ENCODE data around the gene ITGA4. TPM values are rescaled to one million over a fixed set of nuclear protein-coding genes. Genes with fewer than 3 reads are reported as not detected.

ITGA4 gene
- polyA plus RNA-seq, 1 donor from 2014 or later: 129 TPM

GRCh38 chr2:181563101-181563692 is 106.0 kb downstream of the ITGA4 start:
- Mint-ChIP-seq H3K27ac (no peak overlapping the region), H3K9me3 (no peaks in the 10 kb centered on the region), H3K27me3 (no peaks in the 10 kb centered on the region), H3K36me3 (peaks cover 2% of the 10 kb centered on the region), H3K4me3 (no peak overlapping the region), H3K4me1 (no peaks in the 10 kb centered on the region)

DNA sequence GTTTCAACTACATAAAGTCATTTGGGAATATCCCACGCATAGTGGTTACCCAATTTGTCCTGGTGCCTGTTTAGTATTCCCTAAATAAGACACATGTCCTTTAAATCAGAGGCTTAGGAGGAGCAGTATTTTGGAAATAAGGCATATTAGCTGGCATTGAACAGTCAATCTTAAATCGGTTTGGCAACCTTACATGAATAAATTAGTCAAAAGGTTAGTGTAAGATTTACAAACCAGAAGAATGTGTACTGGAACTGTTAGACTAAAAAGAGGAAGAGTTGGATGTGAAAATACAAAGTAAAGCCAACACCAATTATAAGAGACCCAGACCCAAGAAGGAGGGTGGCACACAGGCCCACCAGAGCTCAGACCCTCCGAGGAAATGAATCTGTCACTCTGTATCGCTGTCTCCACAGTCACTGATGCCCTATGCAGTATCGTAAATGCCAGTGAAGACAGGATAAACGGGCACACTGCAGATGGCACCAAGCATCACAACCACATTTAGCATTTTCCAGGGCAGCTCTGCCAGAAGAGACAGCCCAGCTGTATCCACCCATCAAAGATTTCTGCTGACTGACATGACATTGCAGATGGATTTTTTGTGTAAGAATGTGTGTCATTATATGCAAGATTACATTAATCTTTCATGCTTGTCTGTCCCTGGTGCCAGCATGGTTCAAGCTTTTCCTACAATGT is 109.3 kb downstream of the ITGA4 start:
- no peaks in the 10 kb centered on the region for H3K4me1 Mint-ChIP-seq
- no peaks in the 10 kb centered on the region for H3K27me3 Mint-ChIP-seq
- no peak overlapping the region for H3K27ac Mint-ChIP-seq

GRCh38 chr2:181570059-181570458 is 112.9 kb downstream of the ITGA4 start:
- no peaks in the 10 kb centered on the region for H3K9me3 Mint-ChIP-seq
- no peak overlapping the region for H3K27ac Mint-ChIP-seq
- H3K4me1 Mint-ChIP-seq: no peaks in the 10 kb centered on the region
- no peaks in the 10 kb centered on the region for H3K36me3 Mint-ChIP-seq
- no peak overlapping the region for H3K4me3 Mint-ChIP-seq
- H3K27me3 Mint-ChIP-seq: peaks cover 2% of the 10 kb centered on the region

More for the DNA sequence above, 109.3 kb downstream of the ITGA4 start:
- Mint-ChIP-seq H3K36me3 (no peaks in the 10 kb centered on the region), H3K4me3 (no peak overlapping the region), H3K9me3 (no peaks in the 10 kb centered on the region)

DNA sequence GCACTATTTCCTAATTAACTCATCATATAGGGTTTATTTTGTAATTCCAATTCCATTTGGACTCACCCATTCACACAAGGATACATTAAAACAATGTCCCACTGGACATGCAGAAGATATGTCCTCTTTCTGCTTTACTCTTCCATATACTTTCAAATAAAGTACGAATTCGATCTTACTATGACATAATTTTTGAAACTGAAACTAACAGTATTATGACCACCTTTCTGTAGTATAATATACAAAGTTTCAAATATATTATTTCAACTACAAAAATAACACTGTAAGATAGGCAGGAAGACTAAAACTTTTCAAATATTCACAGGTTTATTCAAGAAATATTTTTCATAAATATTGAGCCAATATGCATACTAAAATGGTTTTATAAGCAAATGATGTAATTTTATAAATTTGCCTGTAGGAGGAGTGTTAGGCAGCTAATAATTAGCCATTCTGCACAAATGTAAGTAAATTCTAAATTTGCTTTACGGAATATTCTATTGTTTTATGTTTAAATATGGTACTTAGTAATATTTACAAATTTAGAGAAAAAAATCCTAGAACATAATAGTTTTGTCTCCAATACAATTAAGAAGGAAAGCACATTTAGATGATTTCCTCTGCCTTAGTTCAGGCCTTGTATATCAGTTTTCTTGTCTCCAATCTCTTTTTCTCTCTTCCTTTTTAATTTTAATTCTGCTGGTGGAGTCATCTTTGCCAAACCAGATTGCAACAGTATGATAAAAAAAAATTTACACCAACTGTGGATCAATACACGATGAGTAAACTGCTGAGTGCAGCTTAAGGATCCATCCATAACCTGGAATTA is 113.9 kb downstream of the ITGA4 start:
- H3K27me3 Mint-ChIP-seq: peaks cover 2% of the 10 kb centered on the region
- H3K9me3 Mint-ChIP-seq: no peaks in the 10 kb centered on the region
- H3K27ac Mint-ChIP-seq: no peak overlapping the region
- H3K4me1 Mint-ChIP-seq: no peaks in the 10 kb centered on the region
- no peak overlapping the region for H3K4me3 Mint-ChIP-seq
- no peaks in the 10 kb centered on the region for H3K36me3 Mint-ChIP-seq

DNA sequence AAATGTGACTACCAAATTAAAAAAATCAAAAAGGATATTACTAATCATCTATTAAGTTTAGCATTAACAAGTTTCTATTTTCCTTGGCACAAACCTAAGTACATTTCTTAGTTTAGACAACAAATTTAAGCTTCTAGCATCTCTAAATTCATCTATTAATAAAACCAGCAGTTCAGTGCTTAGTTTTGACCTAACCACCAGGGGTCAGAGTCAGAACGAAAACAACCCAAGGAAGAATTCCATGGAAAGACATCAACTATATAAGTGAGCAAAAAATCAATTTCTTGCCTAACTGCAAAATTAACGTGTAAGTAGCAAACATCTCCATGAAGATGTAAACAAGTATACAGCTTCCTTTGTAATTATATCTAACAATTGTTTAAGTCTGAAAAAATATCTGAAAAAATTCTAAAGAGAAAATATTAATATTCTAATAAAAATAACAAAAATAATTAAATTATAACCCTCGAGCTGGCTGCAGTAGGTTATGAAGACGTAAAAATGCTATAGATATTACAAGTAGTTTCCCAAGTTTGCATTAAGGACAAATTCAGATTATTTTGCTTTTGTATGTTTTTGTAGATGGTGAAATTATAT is 116.1 kb downstream of the ITGA4 start:
- H3K27me3 Mint-ChIP-seq: peaks cover 2% of the 10 kb centered on the region
- H3K36me3 Mint-ChIP-seq: no peaks in the 10 kb centered on the region
- H3K9me3 Mint-ChIP-seq: no peaks in the 10 kb centered on the region
- H3K27ac Mint-ChIP-seq: no peak overlapping the region
- no peak overlapping the region for H3K4me3 Mint-ChIP-seq
- H3K4me1 Mint-ChIP-seq: no peaks in the 10 kb centered on the region

DNA sequence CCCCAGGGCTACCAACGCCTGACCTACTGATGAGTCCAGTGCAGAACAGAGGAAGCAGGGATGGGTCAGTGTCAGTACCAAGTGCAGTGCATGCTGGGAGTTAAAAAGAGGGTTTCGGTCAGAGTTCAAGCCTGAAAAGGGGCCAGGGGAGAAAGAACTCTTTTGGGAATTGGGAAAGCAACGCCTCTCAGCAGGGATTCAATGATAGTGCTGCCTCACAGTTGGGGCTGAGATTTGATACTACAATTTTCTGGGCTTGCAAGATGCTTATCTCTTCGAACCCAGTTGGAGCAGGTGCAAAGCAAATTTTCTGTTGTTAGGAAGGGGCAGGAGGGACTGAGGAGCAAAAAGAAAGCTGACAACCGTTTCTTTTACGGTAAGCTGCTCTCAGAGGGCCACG is 117.1 kb downstream of the ITGA4 start:
- no peak overlapping the region for H3K27ac Mint-ChIP-seq
- H3K27me3 Mint-ChIP-seq: peaks cover 2% of the 10 kb centered on the region
- no peaks in the 10 kb centered on the region for H3K36me3 Mint-ChIP-seq
- no peak overlapping the region for H3K4me3 Mint-ChIP-seq
- H3K9me3 Mint-ChIP-seq: no peaks in the 10 kb centered on the region
- H3K4me1 Mint-ChIP-seq: no peaks in the 10 kb centered on the region

DNA sequence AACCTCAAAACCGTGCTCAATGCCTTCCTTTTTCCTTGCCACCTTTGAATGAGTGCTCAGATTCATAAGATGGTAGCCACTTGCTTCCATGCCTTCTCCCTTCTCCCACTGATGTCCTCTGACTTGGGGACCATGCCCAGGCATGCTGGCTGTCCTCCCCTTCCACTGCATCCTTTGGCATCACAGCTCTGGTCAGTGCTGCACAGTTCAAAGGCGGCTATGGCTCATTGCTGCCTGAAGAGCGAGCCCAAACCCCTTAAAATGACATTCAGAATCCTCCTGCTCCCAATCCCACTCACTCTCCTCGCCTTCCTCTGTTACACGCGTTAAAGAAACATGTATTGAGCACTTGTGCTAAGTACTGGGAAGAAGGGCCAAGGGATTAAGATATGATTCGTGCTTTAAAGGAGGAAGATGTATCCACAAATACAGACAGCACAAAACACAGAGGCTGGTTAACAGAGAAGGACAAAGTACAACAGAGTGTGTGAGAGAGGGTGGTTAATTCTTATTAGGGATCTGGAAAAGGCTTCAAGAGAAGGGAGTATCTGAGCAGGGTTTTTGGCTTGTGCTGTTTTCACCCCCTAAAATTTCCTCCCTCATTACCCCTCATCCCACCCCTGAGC is 118.0 kb downstream of the ITGA4 start:
- Mint-ChIP-seq H3K4me3 (no peak overlapping the region), H3K27me3 (peaks cover 2% of the 10 kb centered on the region), H3K9me3 (no peaks in the 10 kb centered on the region), H3K27ac (no peak overlapping the region), H3K4me1 (no peaks in the 10 kb centered on the region), H3K36me3 (no peaks in the 10 kb centered on the region)

GRCh38 chr2:181575650-181576025 is 118.5 kb downstream of the ITGA4 start:
- Mint-ChIP-seq H3K27ac (no peak overlapping the region), H3K4me3 (no peak overlapping the region), H3K9me3 (no peaks in the 10 kb centered on the region), H3K4me1 (no peaks in the 10 kb centered on the region), H3K27me3 (peaks cover 2% of the 10 kb centered on the region), H3K36me3 (no peaks in the 10 kb centered on the region)

GRCh38 chr2:181576431-181576830 is 119.2 kb downstream of the ITGA4 start:
- no peak overlapping the region for H3K27ac Mint-ChIP-seq
- no peaks in the 10 kb centered on the region for H3K36me3 Mint-ChIP-seq
- no peaks in the 10 kb centered on the region for H3K9me3 Mint-ChIP-seq

DNA sequence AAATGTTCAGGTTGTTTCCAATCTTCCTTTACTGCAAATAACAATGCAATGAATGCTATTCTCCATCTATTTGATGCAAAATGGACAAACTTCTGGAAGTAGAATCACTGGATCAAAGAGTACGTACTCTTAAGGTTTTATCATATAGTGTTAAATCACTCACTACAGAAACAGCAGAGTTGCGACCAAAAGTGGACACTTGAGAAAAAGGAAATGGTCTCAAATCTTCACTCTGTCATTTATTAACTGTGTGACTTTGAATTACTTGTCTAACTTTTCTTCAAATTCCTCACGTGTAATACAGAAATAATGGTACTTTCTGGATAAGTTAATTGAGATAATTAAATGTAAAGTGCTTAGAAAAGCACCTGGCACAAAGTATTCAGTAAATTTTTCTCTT is 121.6 kb downstream of the ITGA4 start:
- peaks cover 1% of the 10 kb centered on the region for H3K27me3 Mint-ChIP-seq
- H3K9me3 Mint-ChIP-seq: no peaks in the 10 kb centered on the region

More at GRCh38 chr2:181576431-181576830, 119.2 kb downstream of the ITGA4 start:
- Mint-ChIP-seq H3K27me3 (peaks cover 2% of the 10 kb centered on the region), H3K4me3 (no peak overlapping the region), H3K4me1 (no peaks in the 10 kb centered on the region)

GRCh38 chr2:181581534-181581933 is 124.3 kb downstream of the ITGA4 start:
- Mint-ChIP-seq H3K27ac (no peak overlapping the region), H3K36me3 (no peaks in the 10 kb centered on the region), H3K4me3 (no peak overlapping the region)

More for the DNA sequence above, 121.6 kb downstream of the ITGA4 start:
- Mint-ChIP-seq H3K27ac (no peak overlapping the region), H3K4me3 (no peak overlapping the region), H3K36me3 (no peaks in the 10 kb centered on the region), H3K4me1 (no peaks in the 10 kb centered on the region)

DNA sequence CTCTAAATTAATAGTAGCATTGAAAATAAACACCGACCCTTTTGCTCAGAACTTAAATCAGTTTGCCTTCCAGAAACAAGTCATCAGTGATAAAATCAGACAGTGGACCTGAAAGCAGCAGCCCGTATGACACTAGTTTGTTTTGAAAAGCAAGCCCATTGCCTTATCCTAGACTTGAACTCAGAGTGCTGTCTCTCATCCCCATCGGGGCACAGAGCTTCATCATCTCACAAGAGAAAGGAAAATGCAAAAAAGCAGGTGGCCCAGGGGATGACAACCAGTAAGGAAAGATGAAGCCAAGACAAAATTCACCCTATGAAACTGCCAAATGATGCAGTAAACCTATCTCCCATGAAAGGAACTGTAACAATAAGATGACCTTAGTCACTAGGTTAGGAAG is 128.5 kb downstream of the ITGA4 start:
- Mint-ChIP-seq H3K4me1 (peaks cover 12 to 17% (median 14%) of the 10 kb centered on the region in 3 donors), H3K36me3 (no peaks in the 10 kb centered on the region), H3K9me3 (peaks cover 0 to 2% (median 0%) of the 10 kb centered on the region in 3 donors), H3K27me3 (peaks cover 5% of the 10 kb centered on the region), H3K27ac (no peak overlapping the region), H3K4me3 (peak overlapping the region in 1 of 4 donors; percentile 40)

More at GRCh38 chr2:181581534-181581933, 124.3 kb downstream of the ITGA4 start:
- Mint-ChIP-seq H3K9me3 (peaks cover 0 to 2% (median 0%) of the 10 kb centered on the region in 3 donors), H3K4me1 (peaks cover 5 to 10% (median 7%) of the 10 kb centered on the region in 3 donors), H3K27me3 (peaks cover 1% of the 10 kb centered on the region)
